Uterus (tissue), 4 donors: ENCODE results near the gene DPEP1. TPM values are rescaled to one million over a fixed set of nuclear protein-coding genes. Genes with fewer than 3 reads are reported as not detected.
"Not testable (repeated sequence)": the region's sequence is repeated elsewhere in the genome, so short reads cannot be mapped to it uniquely, and the experiment has no call there.

Experiments used
- DNase-seq, 2 donors: peaks; one replicate each; pipeline ENCODE4 v3.0.0-alpha.2; 2019 to 2020
- H3K27ac ChIP-seq, 2 donors: fragments of 200-600 bp; sonication (generic); 1 replicate in 1 of 2; 2 replicates in 1 of 2; pipeline ENCODE4 v1.5.1; 2016 to 2018
- H3K27me3 ChIP-seq, 2 donors: fragments of 200-600 bp; sonication (generic); one replicate each; pipeline ENCODE4 v1.5.1; 2018 to 2019; ENCODE audit warnings: control low read depth in 1 of 2
- H3K36me3 ChIP-seq, 2 donors: fragments of 200-600 bp; sonication (generic); one replicate each; pipeline ENCODE4 v1.5.1; 2019; ENCODE audit warnings: control low read depth in 1 of 2
- H3K4me1 ChIP-seq, 2 donors: fragments of 200-600 bp; sonication (generic); one replicate each; pipeline ENCODE4 v1.5.1; 2018 to 2019; ENCODE audit warnings: control low read depth in 1 of 2
- H3K4me3 ChIP-seq, 2 donors: fragments of 200-600 bp; sonication (generic); 1 replicate in 1 of 2; 2 replicates in 1 of 2; pipeline ENCODE4 v1.5.1; 2018 to 2019; ENCODE audit warnings: mild to moderate bottlenecking in 1 of 2
- H3K9me3 ChIP-seq, 2 donors: fragments of 200-600 bp; sonication (generic); one replicate each; pipeline ENCODE4 v1.5.1; 2019; ENCODE audit warnings: control low read depth in 1 of 2
- POLR2A ChIP-seq, 2 donors: fragments of 450-650 bp; IDR thresholded peaks; one replicate each; pipeline ENCODE4 v1.6.1; 2016; ENCODE audit warnings: antibody characterized with exemption in 2 of 2, mild to moderate bottlenecking in 1 of 2, moderate library complexity in 1 of 2
- intact Hi-C: fragments of 100-400 bp; cut with DNase I; formaldehyde crosslinking; loops from one replicate; pipeline ENCODE4 v1.15.1; 2023; ENCODE audit warnings: low total_unique reads
- total RNA-seq, 4 donors: library from RNA; depleted of rRNA in 3 of 4; stranded (reverse); fragments of >200 nt in 3 of 4; gene quantifications; one replicate each; pipeline versions ENCODE4 v1.1.0 to v1.2.4, GENCODE V29; 2014 to 2023
- TF ChIP-seq, protein P1 (sequence below), 4 experiments: fragments of 200-600 bp in 2 of 4; fragments of 450-650 bp in 2 of 4; sonication (generic) in 2 of 4; IDR thresholded peaks; one replicate each; pipeline ENCODE4 v1.5.1; 2016 to 2019; ENCODE audit warnings: antibody characterized with exemption in 4 of 4, mild to moderate bottlenecking in 2 of 4, moderate library complexity in 1 of 4
- donor health status: DM: yes; HTN: yes; CAD: no.

The DPEP1 gene
- total RNA-seq, 4 donors from 2014 or later: 1.0 to 5.5 TPM; not detected in 2

DNA sequence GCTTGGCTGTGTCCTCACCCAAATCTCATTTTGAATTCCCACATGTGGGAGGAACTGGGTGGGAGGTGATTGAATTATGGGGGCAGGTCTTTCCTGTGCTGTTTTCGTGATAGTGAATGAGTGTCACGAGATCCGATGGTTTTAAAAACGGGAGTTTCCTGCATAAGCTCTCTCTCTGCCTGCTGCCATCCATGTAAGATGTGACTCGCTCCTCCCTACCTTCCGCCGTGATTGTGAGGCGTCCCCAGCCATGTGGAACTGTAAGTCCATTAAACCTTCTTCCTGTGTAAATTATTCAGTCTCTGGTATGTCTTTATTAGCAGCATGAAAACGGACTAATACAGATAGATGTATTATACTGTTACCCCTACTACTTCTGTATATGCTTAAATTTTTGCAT lies 47.8 kb downstream of the DPEP1 start:
- H3K36me3 ChIP-seq: no peaks in the 10 kb centered on the region
- H3K27ac ChIP-seq: no peak overlapping the region
- no peak overlapping the region for H3K4me3 ChIP-seq
- no peaks in the 10 kb centered on the region for H3K27me3 ChIP-seq
- no peak for TF ChIP-seq POLR2A (IDR thresholded peaks at IDR 0.05)
- TF ChIP-seq, protein P1, sequence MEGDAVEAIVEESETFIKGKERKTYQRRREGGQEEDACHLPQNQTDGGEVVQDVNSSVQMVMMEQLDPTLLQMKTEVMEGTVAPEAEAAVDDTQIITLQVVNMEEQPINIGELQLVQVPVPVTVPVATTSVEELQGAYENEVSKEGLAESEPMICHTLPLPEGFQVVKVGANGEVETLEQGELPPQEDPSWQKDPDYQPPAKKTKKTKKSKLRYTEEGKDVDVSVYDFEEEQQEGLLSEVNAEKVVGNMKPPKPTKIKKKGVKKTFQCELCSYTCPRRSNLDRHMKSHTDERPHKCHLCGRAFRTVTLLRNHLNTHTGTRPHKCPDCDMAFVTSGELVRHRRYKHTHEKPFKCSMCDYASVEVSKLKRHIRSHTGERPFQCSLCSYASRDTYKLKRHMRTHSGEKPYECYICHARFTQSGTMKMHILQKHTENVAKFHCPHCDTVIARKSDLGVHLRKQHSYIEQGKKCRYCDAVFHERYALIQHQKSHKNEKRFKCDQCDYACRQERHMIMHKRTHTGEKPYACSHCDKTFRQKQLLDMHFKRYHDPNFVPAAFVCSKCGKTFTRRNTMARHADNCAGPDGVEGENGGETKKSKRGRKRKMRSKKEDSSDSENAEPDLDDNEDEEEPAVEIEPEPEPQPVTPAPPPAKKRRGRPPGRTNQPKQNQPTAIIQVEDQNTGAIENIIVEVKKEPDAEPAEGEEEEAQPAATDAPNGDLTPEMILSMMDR (IDR thresholded peaks at IDR 0.05): no peak
- no peaks in the 10 kb centered on the region for H3K9me3 ChIP-seq
- intact Hi-C loops: no loop called here
- H3K4me1 ChIP-seq: peaks cover 0 to 6% of the 10 kb centered on the region in 2 donors
- no peak for DNase-seq

DNA sequence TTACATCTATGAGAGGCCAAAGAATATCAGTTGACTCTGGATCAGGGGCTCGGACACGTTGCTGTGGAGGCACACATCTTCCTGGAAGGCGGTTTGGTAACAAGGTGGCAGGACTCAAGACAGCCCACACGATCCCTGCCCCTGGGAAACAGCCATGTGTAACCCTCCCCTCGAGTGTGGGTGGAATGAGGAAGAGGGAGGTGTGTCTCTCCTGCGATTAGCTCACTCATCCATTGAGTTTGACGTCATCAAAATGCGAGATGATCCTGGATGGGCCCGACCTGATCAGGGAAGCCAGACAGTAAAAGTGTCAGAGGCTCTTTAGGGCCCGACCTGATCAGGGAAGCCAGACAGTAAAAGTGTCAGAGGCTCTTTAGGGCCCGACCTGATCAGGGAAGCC lies 50.8 kb downstream of the DPEP1 start:
- H3K27me3 ChIP-seq, H3K4me3 ChIP-seq, H3K4me1 ChIP-seq, DNase-seq, H3K27ac ChIP-seq, H3K9me3 ChIP-seq, intact Hi-C loops, H3K36me3 ChIP-seq: not testable (repeated sequence)

DNA sequence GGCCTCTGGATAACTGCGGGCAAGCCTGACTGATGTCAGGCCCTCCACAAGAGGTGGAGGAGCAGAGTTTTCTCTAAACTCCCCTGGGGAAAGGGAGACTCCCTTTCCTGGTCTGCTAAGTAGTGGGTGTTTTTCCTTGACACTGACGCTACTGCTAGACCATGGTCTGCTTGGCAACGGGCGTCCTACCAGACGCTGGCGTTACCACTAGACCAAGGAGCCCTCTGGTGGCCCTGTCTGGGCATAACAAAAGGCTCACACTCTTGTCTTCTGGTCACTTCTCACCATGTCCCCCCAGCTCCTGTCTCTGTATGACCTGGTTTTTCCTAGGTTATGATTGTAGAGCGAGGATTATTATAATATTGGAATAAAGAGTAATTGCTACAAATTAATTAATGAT lies 53.6 kb downstream of the DPEP1 start:
- TF ChIP-seq, protein P1 (IDR thresholded peaks at IDR 0.05): peak in 1 of 4 experiments; percentile 3
- H3K27me3 ChIP-seq, H3K4me1 ChIP-seq, H3K27ac ChIP-seq, H3K36me3 ChIP-seq, H3K4me3 ChIP-seq, intact Hi-C loops, H3K9me3 ChIP-seq, DNase-seq: not testable (repeated sequence)

DNA sequence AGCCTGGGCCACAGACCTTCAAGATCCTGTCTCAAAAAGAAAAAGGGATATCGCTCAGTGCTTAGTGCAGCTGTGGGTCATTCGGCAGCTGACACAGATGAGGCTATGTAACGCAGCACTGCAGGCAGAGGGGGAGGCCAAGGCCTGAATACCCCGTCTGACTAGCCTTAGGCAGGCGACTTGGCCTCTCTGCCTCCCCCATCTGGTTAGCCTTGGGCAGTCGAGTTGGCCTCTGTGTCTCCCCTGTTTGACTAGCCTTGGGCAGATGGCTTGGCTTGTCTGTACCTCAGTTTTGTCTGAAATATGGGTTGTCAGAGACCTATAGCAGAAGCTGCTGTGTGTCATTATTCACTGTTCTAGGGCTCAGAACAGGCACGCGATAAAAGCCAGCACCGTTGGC lies 54.2 kb downstream of the DPEP1 start:
- Histone ChIP-seq H3K27ac (no peak overlapping the region), H3K27me3 (no peaks in the 10 kb centered on the region), H3K4me3 (no peak overlapping the region), H3K36me3 (no peaks in the 10 kb centered on the region), H3K9me3 (no peaks in the 10 kb centered on the region), H3K4me1 (no peaks in the 10 kb centered on the region)
- intact Hi-C loops: no loop called here
- no peak for DNase-seq
- TF ChIP-seq, protein P1 (IDR thresholded peaks at IDR 0.05): no peak
- TF ChIP-seq POLR2A (IDR thresholded peaks at IDR 0.05): no peak

DNA sequence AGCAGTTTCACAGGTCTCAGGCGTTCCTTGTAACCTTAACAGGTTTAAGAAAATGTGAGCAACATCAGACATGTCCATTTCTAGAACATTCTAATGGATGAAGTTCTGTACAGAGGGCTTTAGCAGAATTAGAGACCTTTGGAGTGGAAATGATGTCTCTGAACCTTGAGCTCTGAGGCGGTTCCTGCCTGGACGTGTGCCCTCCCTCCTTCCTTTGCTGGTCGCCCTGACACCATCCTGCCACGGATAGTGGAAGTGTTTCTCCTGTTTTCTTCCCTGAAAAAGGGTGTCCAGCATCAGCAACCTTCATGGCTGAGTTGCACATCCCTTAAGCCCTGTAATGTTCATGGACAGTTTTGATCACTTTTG lies 55.3 kb downstream of the DPEP1 start:
- Histone ChIP-seq H3K4me3 (no peak overlapping the region), H3K9me3 (no peaks in the 10 kb centered on the region), H3K4me1 (no peaks in the 10 kb centered on the region), H3K36me3 (no peaks in the 10 kb centered on the region), H3K27ac (no peak overlapping the region), H3K27me3 (no peaks in the 10 kb centered on the region)
- no peak for DNase-seq
- intact Hi-C loops: no loop called here
- TF ChIP-seq, protein P1 (IDR thresholded peaks at IDR 0.05): no peak
- TF ChIP-seq POLR2A (IDR thresholded peaks at IDR 0.05): no peak

DNA sequence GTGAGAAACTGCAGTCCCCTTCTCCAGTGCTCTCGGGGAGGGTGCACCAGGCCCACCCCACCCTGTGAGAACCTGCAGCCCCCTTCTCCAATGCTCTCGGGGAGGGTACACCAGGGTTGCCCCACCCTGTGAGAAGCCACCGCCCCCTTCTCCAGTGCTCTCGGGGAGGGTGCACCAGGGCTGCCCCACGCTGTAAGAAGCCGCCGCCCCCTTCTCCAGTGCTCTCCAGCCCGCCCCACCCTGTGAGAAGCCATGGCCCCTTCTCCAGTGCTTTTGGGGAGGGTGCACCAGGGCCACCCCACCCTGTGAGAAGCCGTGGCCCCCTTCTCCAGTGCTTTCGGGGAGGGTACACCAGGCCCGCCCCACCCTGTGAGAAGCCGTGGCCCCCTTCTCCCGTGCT lies 56.3 kb downstream of the DPEP1 start:
- H3K9me3 ChIP-seq: no peaks in the 10 kb centered on the region
- H3K27ac ChIP-seq: no peak overlapping the region
- H3K36me3 ChIP-seq: no peaks in the 10 kb centered on the region
- intact Hi-C loops: no loop called here
- H3K27me3 ChIP-seq: no peaks in the 10 kb centered on the region
- DNase-seq: no peak
- H3K4me3 ChIP-seq: no peak overlapping the region
- no peak for TF ChIP-seq POLR2A (IDR thresholded peaks at IDR 0.05)
- TF ChIP-seq, protein P1 (IDR thresholded peaks at IDR 0.05): no peak
- H3K4me1 ChIP-seq: no peaks in the 10 kb centered on the region
